ENCODE data around the gene SMC5.

DNA sequence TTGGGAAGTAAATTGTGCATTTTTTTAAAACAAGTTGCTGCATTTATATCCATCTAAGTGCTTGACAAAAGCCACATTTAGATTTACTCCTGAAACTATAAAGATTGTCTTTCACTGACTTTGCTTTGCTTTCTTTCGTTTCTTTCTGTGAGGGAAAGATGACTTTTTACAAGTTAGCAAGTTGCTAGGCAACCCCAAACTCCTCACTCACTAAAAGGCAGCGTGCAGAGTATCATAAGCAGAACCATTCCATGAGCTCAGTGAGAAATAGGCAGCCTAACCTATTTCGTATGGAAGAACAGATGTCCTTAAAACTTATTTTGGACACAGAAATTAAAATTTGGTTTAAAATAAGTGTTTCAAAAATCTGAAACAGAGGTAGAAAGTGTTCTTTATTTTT, 126.6 kb downstream of the SMC5 start:
- TF ChIP-seq, protein P1, sequence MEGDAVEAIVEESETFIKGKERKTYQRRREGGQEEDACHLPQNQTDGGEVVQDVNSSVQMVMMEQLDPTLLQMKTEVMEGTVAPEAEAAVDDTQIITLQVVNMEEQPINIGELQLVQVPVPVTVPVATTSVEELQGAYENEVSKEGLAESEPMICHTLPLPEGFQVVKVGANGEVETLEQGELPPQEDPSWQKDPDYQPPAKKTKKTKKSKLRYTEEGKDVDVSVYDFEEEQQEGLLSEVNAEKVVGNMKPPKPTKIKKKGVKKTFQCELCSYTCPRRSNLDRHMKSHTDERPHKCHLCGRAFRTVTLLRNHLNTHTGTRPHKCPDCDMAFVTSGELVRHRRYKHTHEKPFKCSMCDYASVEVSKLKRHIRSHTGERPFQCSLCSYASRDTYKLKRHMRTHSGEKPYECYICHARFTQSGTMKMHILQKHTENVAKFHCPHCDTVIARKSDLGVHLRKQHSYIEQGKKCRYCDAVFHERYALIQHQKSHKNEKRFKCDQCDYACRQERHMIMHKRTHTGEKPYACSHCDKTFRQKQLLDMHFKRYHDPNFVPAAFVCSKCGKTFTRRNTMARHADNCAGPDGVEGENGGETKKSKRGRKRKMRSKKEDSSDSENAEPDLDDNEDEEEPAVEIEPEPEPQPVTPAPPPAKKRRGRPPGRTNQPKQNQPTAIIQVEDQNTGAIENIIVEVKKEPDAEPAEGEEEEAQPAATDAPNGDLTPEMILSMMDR (IDR thresholded peaks at IDR 0.05): no peak
- TF ChIP-seq EP300 (IDR thresholded peaks at IDR 0.05): no peak
- no peak for TF ChIP-seq POLR2A (IDR thresholded peaks at IDR 0.05)
- no peak for TF ChIP-seq POLR2AphosphoS5 (IDR thresholded peaks at IDR 0.05)
